OCI-LY1 (cell line): ENCODE data around the gene PHF19.

Experiments used
- EZH2 ChIP-seq: fragments of 200-600 bp; sonication (generic), shearing (Covaris generic); IDR thresholded peaks from 2 replicates; pipeline ENCODE4 v1.8.0; 2017; ENCODE audit warnings: borderline replicate concordance, mixed run types, mild to moderate bottlenecking, antibody characterized with exemption, low read length, moderate library complexity, mixed read lengths
- TF ChIP-seq, protein P1 (sequence below): fragments of 200-600 bp; sonication (generic), shearing (Covaris generic); IDR thresholded peaks from 2 replicates; pipeline ENCODE4 v1.5.1; 2017; ENCODE audit warnings: mild to moderate bottlenecking, antibody characterized with exemption, low read length, moderate library complexity, mixed read lengths

DNA sequence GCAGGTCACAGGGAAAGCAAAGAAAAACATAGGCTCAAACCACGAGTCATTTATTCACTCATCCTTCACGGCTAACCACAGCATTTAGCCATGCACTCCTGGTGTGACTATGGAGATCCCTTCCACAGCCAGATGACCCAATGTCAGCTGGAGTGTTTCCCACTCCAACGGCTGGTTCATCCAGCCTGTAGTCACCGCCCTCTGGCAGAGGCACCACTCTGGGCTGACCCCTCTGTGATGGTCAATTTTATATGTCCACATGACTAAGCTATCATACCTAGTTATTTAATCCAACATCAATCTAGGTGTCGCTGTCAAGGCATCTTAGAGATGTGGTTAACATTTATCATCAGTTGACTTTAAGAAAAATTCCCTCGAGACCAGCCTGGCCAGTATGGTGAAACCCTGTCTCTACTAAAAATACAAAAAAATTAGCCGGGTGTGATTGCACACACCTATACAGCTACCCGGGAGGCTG lies 9.5 kb upstream of the PHF19 start:
- TF ChIP-seq, protein P1, sequence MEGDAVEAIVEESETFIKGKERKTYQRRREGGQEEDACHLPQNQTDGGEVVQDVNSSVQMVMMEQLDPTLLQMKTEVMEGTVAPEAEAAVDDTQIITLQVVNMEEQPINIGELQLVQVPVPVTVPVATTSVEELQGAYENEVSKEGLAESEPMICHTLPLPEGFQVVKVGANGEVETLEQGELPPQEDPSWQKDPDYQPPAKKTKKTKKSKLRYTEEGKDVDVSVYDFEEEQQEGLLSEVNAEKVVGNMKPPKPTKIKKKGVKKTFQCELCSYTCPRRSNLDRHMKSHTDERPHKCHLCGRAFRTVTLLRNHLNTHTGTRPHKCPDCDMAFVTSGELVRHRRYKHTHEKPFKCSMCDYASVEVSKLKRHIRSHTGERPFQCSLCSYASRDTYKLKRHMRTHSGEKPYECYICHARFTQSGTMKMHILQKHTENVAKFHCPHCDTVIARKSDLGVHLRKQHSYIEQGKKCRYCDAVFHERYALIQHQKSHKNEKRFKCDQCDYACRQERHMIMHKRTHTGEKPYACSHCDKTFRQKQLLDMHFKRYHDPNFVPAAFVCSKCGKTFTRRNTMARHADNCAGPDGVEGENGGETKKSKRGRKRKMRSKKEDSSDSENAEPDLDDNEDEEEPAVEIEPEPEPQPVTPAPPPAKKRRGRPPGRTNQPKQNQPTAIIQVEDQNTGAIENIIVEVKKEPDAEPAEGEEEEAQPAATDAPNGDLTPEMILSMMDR, result peak; percentile 28; the same call in 1 of the 2 replicates
- TF ChIP-seq EZH2, result no peak
